H9 (cell line): ENCODE data around the gene HS6ST3. TPM values are rescaled to one million over a fixed set of nuclear protein-coding genes. Genes with fewer than 3 reads are reported as not detected.

Experiments used
- DNase-seq: peaks from one replicate; pipeline ENCODE4 v3.0.0-alpha.2; 2017
- H2AFZ ChIP-seq: one replicate; pipeline ENCODE4 v1.6.1; 2013; ENCODE audit warnings: mild to moderate bottlenecking, low read length, control low read depth, moderate library complexity
- H2AK5ac ChIP-seq: 2 replicates; pipeline ENCODE4 v1.6.1; 2013; ENCODE audit warnings: low read length, control low read depth, mixed read lengths; ENCODE audit not compliant: insufficient read length
- H2BK120ac ChIP-seq: one replicate; pipeline ENCODE4 v1.6.1; 2013; ENCODE audit warnings: low read depth, mild to moderate bottlenecking, low read length, control low read depth, inconsistent platforms; ENCODE audit not compliant: poor library complexity, severe bottlenecking
- H2BK12ac ChIP-seq: 2 replicates; pipeline ENCODE4 v1.6.1; 2013; ENCODE audit warnings: low read length, control low read depth, mixed read lengths, low read depth; ENCODE audit not compliant: insufficient read length
- H2BK15ac ChIP-seq: 2 replicates; pipeline ENCODE4 v1.6.1; 2013; ENCODE audit warnings: low read depth, low read length, control low read depth
- H2BK20ac ChIP-seq: one replicate; pipeline ENCODE4 v1.6.1; 2013; ENCODE audit warnings: low read depth, mild to moderate bottlenecking, low read length, control low read depth, inconsistent platforms; ENCODE audit not compliant: poor library complexity, severe bottlenecking
- H2BK5ac ChIP-seq: 2 replicates; pipeline ENCODE4 v1.6.1; 2013; ENCODE audit warnings: low read length, control low read depth, mixed read lengths; ENCODE audit not compliant: insufficient read length
- H3K14ac ChIP-seq: 2 replicates; pipeline ENCODE4 v1.6.1; 2013; ENCODE audit warnings: low read length, control low read depth; ENCODE audit not compliant: insufficient read depth
- H3K18ac ChIP-seq: 2 replicates; pipeline ENCODE4 v1.6.1; 2013; ENCODE audit warnings: low read depth, mild to moderate bottlenecking, mixed read lengths, low read length, control low read depth; ENCODE audit not compliant: insufficient read length
- H3K23ac ChIP-seq: 2 replicates; pipeline ENCODE4 v1.6.1; 2013; ENCODE audit warnings: low read length, control low read depth, mixed read lengths, low read depth; ENCODE audit not compliant: insufficient read length
- H3K23me2 ChIP-seq: 2 replicates; pipeline ENCODE4 v1.6.1; 2013; ENCODE audit warnings: low read depth, mild to moderate bottlenecking, mixed read lengths, low read length, control low read depth; ENCODE audit not compliant: insufficient read length, poor library complexity, severe bottlenecking
- H3K27ac ChIP-seq: 2 replicates; pipeline ENCODE4 v1.5.1; 2013; ENCODE audit warnings: low read length, control low read depth, mixed read lengths, low read depth; ENCODE audit not compliant: insufficient read length
- H3K27me3 ChIP-seq: 2 replicates; pipeline ENCODE4 v1.6.1; 2013; ENCODE audit warnings: low read length, control low read depth, inconsistent platforms; ENCODE audit not compliant: insufficient read depth
- H3K4ac ChIP-seq: 2 replicates; pipeline ENCODE4 v1.6.1; 2013; ENCODE audit warnings: low read depth, mild to moderate bottlenecking, control low read depth, inconsistent platforms, low read length, moderate library complexity
- H3K4me1 ChIP-seq: 2 replicates; pipeline ENCODE4 v1.6.1; 2013; ENCODE audit warnings: low read length, control low read depth, inconsistent platforms; ENCODE audit not compliant: insufficient read depth
- H3K4me2 ChIP-seq: 2 replicates; pipeline ENCODE4 v1.6.1; 2013; ENCODE audit warnings: low read length, control low read depth, mixed read lengths; ENCODE audit not compliant: insufficient read length, insufficient read depth
- H3K56ac ChIP-seq: 2 replicates; pipeline ENCODE4 v1.6.1; 2013; ENCODE audit warnings: low read depth, mild to moderate bottlenecking, mixed read lengths, low read length, control low read depth; ENCODE audit not compliant: insufficient read length
- H3K79me1 ChIP-seq: 2 replicates; pipeline ENCODE4 v1.6.1; 2013; ENCODE audit warnings: low read depth, mild to moderate bottlenecking, moderate library complexity, low read length, control low read depth, inconsistent platforms; ENCODE audit not compliant: insufficient read depth, poor library complexity, severe bottlenecking
- H3K79me2 ChIP-seq: 2 replicates; pipeline ENCODE4 v1.6.1; 2013; ENCODE audit warnings: low read length, control low read depth, inconsistent platforms; ENCODE audit not compliant: insufficient read depth
- H3K9ac ChIP-seq: 2 replicates; pipeline ENCODE4 v1.6.1; 2013; ENCODE audit warnings: low read length, control low read depth, mixed read lengths; ENCODE audit not compliant: insufficient read length; ENCODE audit errors: extremely low read depth
- H3K9me3 ChIP-seq: one replicate; pipeline ENCODE4 v1.6.1; 2013; ENCODE audit warnings: low read depth, low read length, inconsistent platforms; ENCODE audit not compliant: control insufficient read depth
- H3T11ph ChIP-seq: one replicate; pipeline ENCODE4 v1.6.1; 2013; ENCODE audit warnings: mild to moderate bottlenecking, low read length, control low read depth, inconsistent platforms
- H4K20me1 ChIP-seq: one replicate; pipeline ENCODE4 v1.6.1; 2013; ENCODE audit not compliant: control insufficient read depth, insufficient read length, insufficient read depth
- H4K5ac ChIP-seq: 2 replicates; pipeline ENCODE4 v1.6.1; 2013; ENCODE audit warnings: low read depth, mild to moderate bottlenecking, mixed read lengths, low read length, control low read depth; ENCODE audit not compliant: insufficient read length
- H4K8ac ChIP-seq: replicated peaks from 2 replicates; pipeline ENCODE4 v1.6.1; 2013; ENCODE audit warnings: low read length, control low read depth, mixed read lengths, low read depth; ENCODE audit not compliant: insufficient read length
- H4K91ac ChIP-seq: 2 replicates; pipeline ENCODE4 v1.6.1; 2013; ENCODE audit warnings: low read depth, mild to moderate bottlenecking, moderate library complexity, mixed read lengths, low read length, control low read depth; ENCODE audit not compliant: insufficient read length
- H3K27ac Mint-ChIP-seq, 3 experiments: 2 replicates in 2 of 3; 3 replicates in 1 of 3; pipeline ENCODE4 v1.8.0; 2020 to 2021; ENCODE audit warnings: mixed read lengths in 3 of 3, mild to moderate bottlenecking in 1 of 3, moderate library complexity in 1 of 3
- H3K27me3 Mint-ChIP-seq: 2 replicates; pipeline ENCODE4 v1.8.0; 2021; ENCODE audit warnings: low read depth, mild to moderate bottlenecking, moderate library complexity, mixed read lengths
- H3K36me3 Mint-ChIP-seq, 3 experiments: 2 replicates in 2 of 3; 3 replicates in 1 of 3; pipeline ENCODE4 v1.8.0; 2020 to 2021; ENCODE audit warnings: low read depth in 3 of 3, mixed read lengths in 3 of 3; ENCODE audit not compliant: insufficient read depth in 1 of 3
- H3K4me1 Mint-ChIP-seq, 2 experiments: 2 replicates each; pipeline ENCODE4 v1.8.0; 2020; ENCODE audit warnings: mixed read lengths in 2 of 2
- H3K4me3 Mint-ChIP-seq, 2 experiments: 2 replicates in 1 of 2; 3 replicates in 1 of 2; pipeline ENCODE4 v1.8.0; 2020 to 2021; ENCODE audit warnings: mild to moderate bottlenecking in 2 of 2, mixed read lengths in 2 of 2, moderate library complexity in 1 of 2
- H3K9me3 Mint-ChIP-seq, 2 experiments: 2 replicates in 1 of 2; 3 replicates in 1 of 2; pipeline ENCODE4 v1.8.0; 2020; ENCODE audit warnings: mild to moderate bottlenecking in 2 of 2, mixed read lengths in 2 of 2, moderate library complexity in 1 of 2
- CTCF ChIP-seq: fragments of 200-600 bp; sonication (generic); conservative IDR thresholded peaks from 3 replicates; pipeline ENCODE4 v1.8.0; 2021; ENCODE audit warnings: antibody characterized with exemption, mild to moderate bottlenecking
- WGBS: extraction: QIAGEN DNeasy Blood & Tissue Kit; methylation state at CpG from one replicate; pipeline ENCODE4 v1.1.7; 2013; ENCODE audit warnings: missing lambda C conversion rate, low lambda C conversion rate, mixed read lengths; ENCODE audit not compliant: insufficient read length; ENCODE audit errors: extremely low coverage; 5-methylcytosine and 5-hydroxymethylcytosine counted together
- total RNA-seq: library from RNA; stranded (reverse); gene quantifications from 2 replicates; pipeline ENCODE4 v1.2.1, GENCODE V29; 2021

HS6ST3 gene
- total RNA-seq, 1 experiment from 2014 or later = 0.44 TPM

- no peak overlapping the region; a peak in 1 of 7 replicates for H3K27ac Mint-ChIP-seq
- no peak overlapping the region for H3K27ac ChIP-seq
- H3K18ac ChIP-seq = no peak overlapping the region
- H2AFZ ChIP-seq = no peak overlapping the region
- H3K9me3 Mint-ChIP-seq = no peaks in the 10 kb centered on the region
- no peak overlapping the region; the same call in 1 of the 2 replicates for H3K14ac ChIP-seq
- H4K91ac ChIP-seq = no peak overlapping the region
- H3K4me1 Mint-ChIP-seq = no peaks in the 10 kb centered on the region
- H2BK12ac ChIP-seq = no peak overlapping the region
- no peak overlapping the region for H2BK20ac ChIP-seq
- no peaks in the 10 kb centered on the region for H3K4me1 ChIP-seq
- no peak overlapping the region for H3K4me2 ChIP-seq
- H2BK120ac ChIP-seq = no peak overlapping the region
- H3K36me3 Mint-ChIP-seq = no peaks in the 10 kb centered on the region
- no peak overlapping the region for H3K4ac ChIP-seq
- no peaks in the 10 kb centered on the region for H3K79me1 ChIP-seq
- H2AK5ac ChIP-seq = no peak overlapping the region
- TF ChIP-seq CTCF = no peak
- no peak overlapping the region for H2BK15ac ChIP-seq
- no peak overlapping the region for H3K56ac ChIP-seq
- H3K27me3 ChIP-seq = no peaks in the 10 kb centered on the region
- no CpG with 5 or more reads among the region's 4 CpGs for WGBS
- no peaks in the 10 kb centered on the region for H3K27me3 Mint-ChIP-seq
- no peak overlapping the region for H2BK5ac ChIP-seq
- H3K79me2 ChIP-seq = no peaks in the 10 kb centered on the region
- H4K5ac ChIP-seq = no peak overlapping the region
- no peak overlapping the region for H4K8ac ChIP-seq
- no peaks in the 10 kb centered on the region for H4K20me1 ChIP-seq
- no peak overlapping the region for H3K23ac ChIP-seq
- no peaks in the 10 kb centered on the region for H3K23me2 ChIP-seq
- no peak overlapping the region for H3K9ac ChIP-seq
- H3K4me3 Mint-ChIP-seq = no peak overlapping the region
- no peak overlapping the region for H3T11ph ChIP-seq
- no peak for DNase-seq
- H3K9me3 ChIP-seq = no peaks in the 10 kb centered on the region
These were observed 483.7 kb downstream of the HS6ST3 start for GRCh38 chr13:96573563-96573962.
